ENCODE data around the gene PGGHG. TPM values are rescaled to one million over a fixed set of nuclear protein-coding genes. Genes with fewer than 3 reads are reported as not detected.

The PGGHG gene
- polyA plus RNA-seq, 1 donor from 2014 or later: 2.1 TPM

- Histone ChIP-seq H2AFZ (ENCODE audit: low read depth, low read length) (no peak overlapping the region), H3K9me3 (ENCODE audit: low read length) (no peaks in the 10 kb centered on the region), H3F3A (ENCODE audit: insufficient read depth, low read length, poor library complexity, severe bottlenecking) (no peaks in the 10 kb centered on the region), H3K4me2 (ENCODE audit: low read length) (no peak overlapping the region), H3K27ac (ENCODE audit: low read length) (no peak overlapping the region), H3K36me3 (ENCODE audit: insufficient read depth, low read length) (no peaks in the 10 kb centered on the region), H3K9me2 (ENCODE audit: insufficient read depth, low read length) (no peaks in the 10 kb centered on the region), H3K4me3 (ENCODE audit: low read length) (no peak overlapping the region), H3K9ac (ENCODE audit: low read length) (no peak overlapping the region), H3K79me2 (replicated peaks; ENCODE audit: insufficient read depth, low read length) (no peaks in the 10 kb centered on the region), H3K27me3 (ENCODE audit: insufficient read depth, low read depth, low read length) (no peaks in the 10 kb centered on the region), H4K20me1 (ENCODE audit: insufficient read depth) (no peaks in the 10 kb centered on the region)
- no peak for TF ChIP-seq POLR2AphosphoS5 (IDR thresholded peaks at IDR 0.05)
- no peak for TF ChIP-seq SMC3 (conservative IDR thresholded peaks at IDR 0.05; ENCODE audit: poor library complexity)
- no peak for TF ChIP-seq MXI1 (conservative IDR thresholded peaks at IDR 0.05; ENCODE audit: poor library complexity, severe bottlenecking)
- TF ChIP-seq EP300 (conservative IDR thresholded peaks at IDR 0.05; ENCODE audit: poor library complexity, severe bottlenecking): no peak
- TF ChIP-seq REST (IDR thresholded peaks at IDR 0.05; ENCODE audit: borderline replicate concordance): no peak
- no peak for TF ChIP-seq RAD21 (conservative IDR thresholded peaks at IDR 0.05)
- TF ChIP-seq TAF1 (IDR thresholded peaks at IDR 0.05; ENCODE audit: low read depth): no peak
- TF ChIP-seq EZH2 (IDR thresholded peaks at IDR 0.05; ENCODE audit: borderline replicate concordance, insufficient read depth, low read length, poor library complexity, severe bottlenecking): no peak
- TF ChIP-seq CTCF (IDR thresholded peaks at IDR 0.05; ENCODE audit: poor library complexity, severe bottlenecking): no peak
Observed at GRCh38 chr11:316031-316701, 27.2 kb downstream of the PGGHG start.

- Histone ChIP-seq H3K79me2 (replicated peaks; ENCODE audit: insufficient read depth, low read length) (no peaks in the 10 kb centered on the region), H3K9ac (ENCODE audit: low read length) (no peak overlapping the region), H3K36me3 (ENCODE audit: insufficient read depth, low read length) (no peaks in the 10 kb centered on the region), H4K20me1 (ENCODE audit: insufficient read depth) (no peaks in the 10 kb centered on the region), H3K9me2 (ENCODE audit: insufficient read depth, low read length) (no peaks in the 10 kb centered on the region), H3K27ac (ENCODE audit: low read length) (no peak overlapping the region), H3K9me3 (ENCODE audit: low read length) (no peaks in the 10 kb centered on the region), H3K4me2 (ENCODE audit: low read length) (no peak overlapping the region), H3K27me3 (ENCODE audit: insufficient read depth, low read depth, low read length) (no peaks in the 10 kb centered on the region), H3F3A (ENCODE audit: insufficient read depth, low read length, poor library complexity, severe bottlenecking) (no peaks in the 10 kb centered on the region), H2AFZ (ENCODE audit: low read depth, low read length) (no peak overlapping the region), H3K4me3 (ENCODE audit: low read length) (no peak overlapping the region)
- TF ChIP-seq EZH2 (IDR thresholded peaks at IDR 0.05; ENCODE audit: borderline replicate concordance, insufficient read depth, low read length, poor library complexity, severe bottlenecking) (no peak), RAD21 (conservative IDR thresholded peaks at IDR 0.05) (no peak), POLR2AphosphoS5 (IDR thresholded peaks at IDR 0.05) (no peak), SMC3 (conservative IDR thresholded peaks at IDR 0.05; ENCODE audit: poor library complexity) (no peak), CTCF (IDR thresholded peaks at IDR 0.05; ENCODE audit: poor library complexity, severe bottlenecking) (no peak), REST (IDR thresholded peaks at IDR 0.05; ENCODE audit: borderline replicate concordance) (no peak), TAF1 (IDR thresholded peaks at IDR 0.05; ENCODE audit: low read depth) (no peak), MXI1 (conservative IDR thresholded peaks at IDR 0.05; ENCODE audit: poor library complexity, severe bottlenecking) (no peak)
Observed at GRCh38 chr11:316891-317301, 28.0 kb downstream of the PGGHG start.

Data from neural cell (in vitro differentiated cells).